Heart left ventricle (tissue), 13 donors: ENCODE data around the gene DKC1.

Experiments
- POLR2A ChIP-seq, 2 donors: fragments of 450-650 bp; IDR thresholded peaks; one replicate each; pipeline ENCODE4 v1.6.1; 2017; ENCODE audit warnings: antibody characterized with exemption in 2 of 2, mild to moderate bottlenecking in 2 of 2, moderate library complexity in 2 of 2
- TF ChIP-seq, protein P1 (sequence below), 12 donors: fragments of 200-600 bp; sonication (generic) in 4 of 12; IDR thresholded peaks; one replicate each; pipeline versions ENCODE4 v1.5.0 to v1.8.0; 2018 to 2022; ENCODE audit warnings: antibody characterized with exemption in 12 of 12, mild to moderate bottlenecking in 5 of 12
- donor health status: ischemic (EF 13 %, LVEDD 7.1; RV severe dilation, severe dysfunction).
- donor health status: DM: no; HTN: yes; CAD: no.
- donor health status: DM: no; HTN: no; CAD: no.
- donor health status: ischemic (EF 25% LVEDD 6.9; RV normal size, moderate dysfunction).
- donor health status: ischemic (EF 25% LVEDD 5.7; RV mildly dilated, moderate dysfunction).
- donor health status: ischemic (EF 35%, LVEDD 5.7; RV mildly dilated, moderate dysfunction).
- donor health status: nonischemic (EF 11% LVEDD 7.7; RV severe dilation, severe dysfunction).
- donor health status: DM: yes; HTN: yes; CAD: no.
- donor health status: PGD.
- donor health status: ischemic (EF 29% LVEDD 5.4; RV normal size, mild dysfunction).
- donor health status: nonischemic (EF 23%, LVEDD 6.1; RV moderate dilation, normal function).

DNA sequence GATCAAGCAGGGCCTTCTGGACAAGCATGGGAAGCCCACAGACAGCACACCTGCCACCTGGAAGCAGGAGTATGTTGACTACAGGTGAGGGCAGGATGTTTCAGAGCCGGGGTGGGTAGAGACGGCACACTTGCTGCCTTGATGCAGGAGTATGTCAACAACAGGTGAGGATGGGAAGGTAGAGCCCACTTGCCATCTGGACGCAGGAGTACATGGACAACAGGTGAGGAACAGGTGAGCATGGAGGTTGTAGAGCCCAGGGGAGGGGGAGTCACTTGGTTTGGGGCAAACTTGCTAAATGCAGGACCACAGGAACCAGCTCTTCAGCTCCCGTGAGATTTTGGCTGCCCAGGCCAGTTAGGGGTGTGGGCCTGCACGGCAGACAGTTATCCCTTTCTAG, 12.0 kb downstream of the DKC1 start:
- TF ChIP-seq, protein P1, sequence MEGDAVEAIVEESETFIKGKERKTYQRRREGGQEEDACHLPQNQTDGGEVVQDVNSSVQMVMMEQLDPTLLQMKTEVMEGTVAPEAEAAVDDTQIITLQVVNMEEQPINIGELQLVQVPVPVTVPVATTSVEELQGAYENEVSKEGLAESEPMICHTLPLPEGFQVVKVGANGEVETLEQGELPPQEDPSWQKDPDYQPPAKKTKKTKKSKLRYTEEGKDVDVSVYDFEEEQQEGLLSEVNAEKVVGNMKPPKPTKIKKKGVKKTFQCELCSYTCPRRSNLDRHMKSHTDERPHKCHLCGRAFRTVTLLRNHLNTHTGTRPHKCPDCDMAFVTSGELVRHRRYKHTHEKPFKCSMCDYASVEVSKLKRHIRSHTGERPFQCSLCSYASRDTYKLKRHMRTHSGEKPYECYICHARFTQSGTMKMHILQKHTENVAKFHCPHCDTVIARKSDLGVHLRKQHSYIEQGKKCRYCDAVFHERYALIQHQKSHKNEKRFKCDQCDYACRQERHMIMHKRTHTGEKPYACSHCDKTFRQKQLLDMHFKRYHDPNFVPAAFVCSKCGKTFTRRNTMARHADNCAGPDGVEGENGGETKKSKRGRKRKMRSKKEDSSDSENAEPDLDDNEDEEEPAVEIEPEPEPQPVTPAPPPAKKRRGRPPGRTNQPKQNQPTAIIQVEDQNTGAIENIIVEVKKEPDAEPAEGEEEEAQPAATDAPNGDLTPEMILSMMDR (IDR thresholded peaks at IDR 0.05): no peak
- no peak for TF ChIP-seq POLR2A (IDR thresholded peaks at IDR 0.05)
